Fibroblast of villous mesenchyme (primary cell): Measurements from ENCODE around the gene GPR62. TPM values are rescaled to one million over a fixed set of nuclear protein-coding genes. Genes with fewer than 3 reads are reported as not detected.

Experiments
- DNase-seq: peaks from one replicate; pipeline ENCODE4 v3.0.0-alpha.2; 2010; ENCODE audit warnings: low read depth
- H3K4me3 ChIP-seq: 2 replicates; pipeline ENCODE4 v1.5.1; 2011; ENCODE audit warnings: low read depth, mild to moderate bottlenecking, low read length
- CTCF ChIP-seq: IDR thresholded peaks from 2 replicates; pipeline ENCODE4 v1.5.1; 2012; ENCODE audit warnings: low read depth, mild to moderate bottlenecking, low read length; ENCODE audit not compliant: insufficient read depth
- total RNA-seq: library from RNA; depleted of rRNA; stranded (reverse); fragments of >200 nt; gene quantifications from 2 replicates; pipeline ENCODE4 v1.2.3, GENCODE V29; 2012

Gene GPR62
- total RNA-seq, 1 donor = under 0.01 TPM

DNA sequence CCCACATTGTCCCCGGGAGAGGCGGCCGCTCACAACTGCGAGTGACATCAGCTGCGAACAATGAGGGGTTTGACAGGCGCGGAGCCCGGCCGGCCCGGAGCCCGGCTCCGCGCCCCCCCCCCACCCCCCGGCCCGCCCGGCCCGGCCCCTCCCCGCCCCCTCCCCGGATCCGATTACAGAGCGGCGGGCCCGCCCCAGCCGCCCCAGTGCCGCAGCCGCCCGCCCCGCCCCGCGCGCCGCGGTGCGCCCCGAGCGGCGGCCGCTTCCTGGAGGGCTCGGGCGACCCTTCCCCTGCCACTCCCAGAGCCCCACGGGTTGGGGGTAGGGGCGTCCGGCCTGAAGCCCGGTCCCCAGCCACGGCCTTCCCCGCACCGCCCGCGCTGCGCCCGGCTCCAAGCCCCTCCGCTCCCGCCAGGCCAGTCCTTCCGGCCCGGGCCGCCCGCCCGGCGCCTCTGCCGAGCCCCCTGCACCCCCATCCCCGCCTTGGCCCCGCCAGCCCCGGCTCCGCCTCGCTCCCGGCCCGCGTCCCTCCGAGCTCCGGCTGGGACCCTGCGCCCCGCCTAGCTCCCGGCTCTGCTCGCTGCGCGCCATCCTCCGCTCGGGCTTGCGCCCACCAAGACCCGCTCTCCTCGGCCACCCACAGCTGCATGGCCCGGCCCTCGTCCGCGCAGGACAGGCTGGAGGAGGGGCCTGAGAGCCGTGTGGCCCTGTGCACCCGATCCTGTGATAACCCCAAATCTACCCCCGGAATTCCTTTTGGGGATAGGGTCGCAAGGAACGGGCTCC lies 12.4 kb downstream of the GPR62 start, which contains the start of gene PCBP4:
TSS of gene PCBP4 (minus strand) at position 71 of the 786 bp plus-strand sequence. CDS start 6,214 bp downstream, outside the sequence.
- DNase-seq = peak; percentile 43
- no peak for TF ChIP-seq CTCF
- H3K4me3 ChIP-seq = peak within 1 kb of the TSS; percentile 71

- peak; percentile 28 for DNase-seq
- H3K4me3 ChIP-seq = peak overlapping the region; percentile 71
- no peak for TF ChIP-seq CTCF
Observed at GRCh38 chr3:51968170-51968775, 13.1 kb downstream of the GPR62 start.

DNA sequence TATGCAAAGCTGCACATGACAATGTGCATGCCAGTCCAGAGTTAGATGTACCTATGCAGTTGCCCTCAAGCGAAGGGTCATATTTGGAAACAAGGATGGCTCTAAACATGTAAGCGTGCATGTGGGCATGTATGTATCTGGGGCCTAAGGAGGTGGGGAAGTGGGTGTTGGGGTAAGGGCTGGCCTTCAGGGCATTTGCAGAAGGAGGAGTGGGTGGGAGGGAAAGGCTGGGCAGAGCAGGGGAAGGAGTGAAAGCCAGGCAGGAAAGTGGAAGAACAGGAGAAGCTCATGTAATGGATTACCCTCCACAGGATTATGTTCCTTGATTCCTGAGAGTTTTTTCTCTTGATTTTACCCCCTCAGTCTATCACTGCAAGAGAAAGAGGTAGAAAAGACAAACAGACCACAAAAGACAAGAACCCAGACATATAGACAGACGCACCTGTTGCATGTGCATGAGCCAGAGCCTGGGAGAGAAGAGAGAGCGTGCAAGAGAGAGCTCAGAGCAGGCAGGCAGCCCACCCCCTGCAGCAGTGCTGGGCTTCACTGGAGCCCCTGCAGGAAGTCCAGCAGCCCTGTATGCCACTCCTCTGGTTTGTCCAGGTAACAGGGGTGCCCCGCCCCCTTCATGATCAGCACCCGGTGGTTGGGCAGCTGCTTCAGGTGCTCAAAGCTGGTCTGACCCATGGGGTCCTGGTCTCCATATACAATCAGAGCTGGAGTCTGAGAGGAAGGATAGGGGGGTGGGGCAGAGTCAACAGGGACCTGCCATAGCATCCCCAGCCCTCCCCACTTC lies 13.9 kb downstream of the GPR62 start:
- no peak for DNase-seq
- no peak overlapping the region for H3K4me3 ChIP-seq
- no peak for TF ChIP-seq CTCF

- no peak for TF ChIP-seq CTCF
- no peak overlapping the region for H3K4me3 ChIP-seq
- DNase-seq = no peak
Observed at GRCh38 chr3:51969841-51970240, 14.7 kb downstream of the GPR62 start.

- no peak for DNase-seq
- no peak for TF ChIP-seq CTCF
- no peak overlapping the region for H3K4me3 ChIP-seq
Observed at GRCh38 chr3:51970606-51971300, 15.6 kb downstream of the GPR62 start.

DNA sequence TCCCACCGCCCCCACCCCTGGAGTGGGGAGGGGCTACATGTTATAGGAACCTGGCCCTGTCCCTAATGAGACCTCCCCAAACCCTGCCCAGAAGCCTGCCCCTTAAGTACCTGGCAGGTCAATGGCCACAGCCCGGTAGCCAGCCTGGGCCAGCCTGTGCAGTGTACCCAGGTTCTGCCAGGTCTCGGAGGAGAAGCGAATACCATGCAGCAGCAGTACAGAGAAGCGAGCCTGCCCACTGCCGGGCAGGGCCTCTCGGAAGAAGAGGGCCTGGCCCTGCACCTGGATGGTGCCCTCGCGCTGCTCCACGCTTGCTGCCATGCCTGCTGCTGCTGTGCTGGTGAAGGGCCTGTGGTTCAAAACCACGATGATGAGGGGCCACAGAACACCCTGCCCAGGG lies 16.2 kb downstream of the GPR62 start:
- H3K4me3 ChIP-seq = no peak overlapping the region
- no peak for TF ChIP-seq CTCF
- no peak for DNase-seq
